IMR-90 (cell line): Measurements from ENCODE around the gene LCE1E. TPM values are rescaled to one million over a fixed set of nuclear protein-coding genes. Genes with fewer than 3 reads are reported as not detected.
A peak's percentile ranks its signal among the peaks of the same experiment; 100 is the strongest.

Source experiments
- ATAC-seq: fragments of 200-7000 bp; cut with Tn5 transposase; 2 replicates; pipeline ENCODE4 v1.9.1; 2020; ENCODE audit warnings: low read depth, mild to moderate bottlenecking, moderate library complexity
- BruUV-seq: library from RNA; stranded (reverse); fragments of 400-500 nt; replicated peaks from 2 replicates; lab custom pipeline; 2021; lab: Mats Ljungman, UMichigan
- CTCF ChIA-PET: fragments of 300-600 bp; formaldehyde crosslinking; extraction: SDS; loops from one replicate; lab custom pipeline; 2021; ENCODE audit warnings: antibody characterized with exemption; lab: Yijun Ruan, JAX
- POLR2A ChIA-PET: fragments of 300-600 bp; sonication (Branson Sonifier 250); formaldehyde crosslinking; loops from one replicate; lab custom pipeline; 2022; ENCODE audit warnings: antibody characterized with exemption; ENCODE audit not compliant: unreplicated experiment; lab: Charles Lee
- DNase-seq: peaks from one replicate; pipeline ENCODE4 v3.0.0; 2013
- H2AFZ ChIP-seq: replicated peaks from 2 replicates; pipeline ENCODE3; 2013; ENCODE audit warnings: low read length, mild to moderate bottlenecking; ENCODE audit not compliant: poor library complexity
- H2AK5ac ChIP-seq: 2 replicates; pipeline ENCODE4 v1.6.1; 2013; ENCODE audit warnings: low read depth, low read length, inconsistent platforms
- H2AK9ac ChIP-seq: replicated peaks from 2 replicates; pipeline ENCODE3; 2013; ENCODE audit warnings: mild to moderate bottlenecking, low read depth, low read length, moderate library complexity; ENCODE audit not compliant: poor library complexity
- H2BK120ac ChIP-seq: 2 replicates; pipeline ENCODE4 v1.6.1; 2013; ENCODE audit warnings: low read depth, low read length, inconsistent platforms
- H2BK15ac ChIP-seq: 3 replicates; pipeline ENCODE4 v1.6.1; 2013; ENCODE audit warnings: low read depth, low read length, inconsistent platforms
- H2BK20ac ChIP-seq: 2 replicates; pipeline ENCODE4 v1.6.1; 2013; ENCODE audit warnings: low read depth, mild to moderate bottlenecking, inconsistent platforms, low read length, moderate library complexity
- H2BK5ac ChIP-seq: 2 replicates; pipeline ENCODE4 v1.6.1; 2013; ENCODE audit warnings: mild to moderate bottlenecking, low read depth, low read length, inconsistent platforms; ENCODE audit not compliant: poor library complexity, severe bottlenecking
- H3K14ac ChIP-seq: replicated peaks from 2 replicates; pipeline ENCODE4 v1.6.1; 2013; ENCODE audit warnings: low read depth, low read length, inconsistent platforms
- H3K18ac ChIP-seq: 2 replicates; pipeline ENCODE4 v1.6.1; 2013; ENCODE audit warnings: low read depth, low read length, control low read depth
- H3K23ac ChIP-seq: 2 replicates; pipeline ENCODE4 v1.6.1; 2013; ENCODE audit warnings: low read depth, low read length, inconsistent platforms
- H3K27ac ChIP-seq: 2 replicates; pipeline ENCODE4 v1.5.1; 2013; ENCODE audit warnings: mild to moderate bottlenecking, control low read depth, low read length; ENCODE audit not compliant: insufficient read depth
- H3K27me3 ChIP-seq: 2 replicates; pipeline ENCODE4 v1.6.1; 2013; ENCODE audit warnings: low read length; ENCODE audit not compliant: control insufficient read depth, insufficient read depth
- H3K36me3 ChIP-seq: 2 replicates; pipeline ENCODE4 v1.6.1; 2013; ENCODE audit warnings: low read length, mixed read lengths; ENCODE audit not compliant: control insufficient read depth, insufficient read depth
- H3K4ac ChIP-seq: 2 replicates; pipeline ENCODE4 v1.6.1; 2013; ENCODE audit warnings: low read depth, low read length, inconsistent platforms
- H3K4me1 ChIP-seq: 2 replicates; pipeline ENCODE4 v1.6.1; 2013; ENCODE audit warnings: low read length, mixed read lengths; ENCODE audit not compliant: control insufficient read depth, insufficient read depth
- H3K4me2 ChIP-seq: 2 replicates; pipeline ENCODE4 v1.6.1; 2013; ENCODE audit warnings: low read depth, mild to moderate bottlenecking, control low read depth, low read length, moderate library complexity
- H3K4me3 ChIP-seq: 2 replicates; pipeline ENCODE4 v1.5.1; 2013; ENCODE audit warnings: low read depth, mild to moderate bottlenecking, control low read depth, low read length, moderate library complexity; ENCODE audit not compliant: insufficient read depth
- H3K56ac ChIP-seq: 2 replicates; pipeline ENCODE4 v1.6.1; 2013; ENCODE audit warnings: low read length, inconsistent platforms; ENCODE audit not compliant: insufficient read depth; ENCODE audit errors: extremely low read depth
- H3K79me1 ChIP-seq, 2 experiments: 2 replicates each; pipeline ENCODE4 v1.6.1; 2013; ENCODE audit warnings: low read length in 2 of 2, inconsistent platforms in 1 of 2, low read depth in 1 of 2
- H3K9ac ChIP-seq: 2 replicates; pipeline ENCODE4 v1.6.1; 2013; ENCODE audit warnings: low read depth, low read length, control low read depth
- H3K9me1 ChIP-seq: 2 replicates; pipeline ENCODE4 v1.6.1; 2013; ENCODE audit warnings: low read length, inconsistent platforms; ENCODE audit not compliant: insufficient read depth
- H3K9me3 ChIP-seq: 2 replicates; pipeline ENCODE4 v1.6.1; 2013; ENCODE audit warnings: low read length; ENCODE audit not compliant: control insufficient read depth, insufficient read depth
- H4K20me1 ChIP-seq: 2 replicates; pipeline ENCODE4 v1.6.1; 2013; ENCODE audit warnings: low read length, inconsistent platforms; ENCODE audit not compliant: insufficient read depth
- H4K5ac ChIP-seq: 2 replicates; pipeline ENCODE4 v1.6.1; 2013; ENCODE audit warnings: mild to moderate bottlenecking, low read depth, low read length, control low read depth
- H4K8ac ChIP-seq, 2 experiments: 2 replicates each; pipeline ENCODE4 v1.6.1; 2013; ENCODE audit warnings: low read depth in 2 of 2, low read length in 2 of 2, control low read depth in 1 of 2, inconsistent platforms in 1 of 2
- H4K91ac ChIP-seq: 2 replicates; pipeline ENCODE4 v1.6.1; 2013; ENCODE audit warnings: low read depth, low read length, inconsistent platforms; ENCODE audit not compliant: insufficient read depth
- CEBPB ChIP-seq: IDR thresholded peaks from 2 replicates; pipeline ENCODE4 v1.6.1; 2012; ENCODE audit warnings: low read depth, low read length, improper control_type of control experiment
- NFE2L2 ChIP-seq: fragments of 150-350 bp; IDR thresholded peaks from 2 replicates; pipeline ENCODE4 v1.6.1; 2016; ENCODE audit warnings: low read depth, mild to moderate bottlenecking, low read length
- RAD21 ChIP-seq: IDR thresholded peaks from 2 replicates; pipeline ENCODE4 v1.6.1; 2012; ENCODE audit warnings: low read length, improper control_type of control experiment
- RFX5 ChIP-seq: IDR thresholded peaks from 2 replicates; pipeline ENCODE4 v1.8.0; 2012; ENCODE audit warnings: low read depth, mild to moderate bottlenecking, low read length, moderate library complexity
- WGBS, 2 experiments: methylation state at CpG; one replicate each; pipeline versions ENCODE4 v1.1.5 to v1.1.7; 2013; ENCODE audit warnings: missing lambda C conversion rate in 2 of 2; ENCODE audit not compliant: insufficient read length in 1 of 2; ENCODE audit errors: extremely low coverage in 2 of 2; 5-methylcytosine and 5-hydroxymethylcytosine counted together
- dilution Hi-C: fragments of 300-500 bp; cut with HindIII; formaldehyde crosslinking; loops from one replicate; pipeline ENCODE4 v1.14.3; 2018; ENCODE audit warnings: low sequenced_read_pairs; ENCODE audit not compliant: unreplicated experiment
- in situ Hi-C: fragments of 300-500 bp; cut with MboI; formaldehyde crosslinking; loops from 3 replicates; pipeline ENCODE4 v1.14.3; 2019; ENCODE audit warnings: low sequenced_read_pairs, inconsistent platforms, mixed read lengths
- intact Hi-C: fragments of 100-400 bp; cut with micrococcal nuclease; formaldehyde crosslinking; loops from 2 replicates; pipeline ENCODE4 v1.10.0; 2022
- polyA plus RNA-seq, 3 experiments: library from polyadenylated mRNA; depleted of rRNA; stranded (reverse); fragments of >200 nt; gene quantifications; 2 replicates each; pipeline ENCODE4 v1.2.3, GENCODE V29; 2012; ENCODE audit warnings: low replicate concordance in 1 of 3
- total RNA-seq: library from RNA; depleted of rRNA; stranded (reverse); fragments of >200 nt; gene quantifications from 2 replicates; pipeline ENCODE4 v1.2.3, GENCODE V29; 2012

Gene LCE1E
- total and polyA plus RNA-seq, 2 of the 4 experiments (the other 2 are of a cell fraction), result not detected

DNA sequence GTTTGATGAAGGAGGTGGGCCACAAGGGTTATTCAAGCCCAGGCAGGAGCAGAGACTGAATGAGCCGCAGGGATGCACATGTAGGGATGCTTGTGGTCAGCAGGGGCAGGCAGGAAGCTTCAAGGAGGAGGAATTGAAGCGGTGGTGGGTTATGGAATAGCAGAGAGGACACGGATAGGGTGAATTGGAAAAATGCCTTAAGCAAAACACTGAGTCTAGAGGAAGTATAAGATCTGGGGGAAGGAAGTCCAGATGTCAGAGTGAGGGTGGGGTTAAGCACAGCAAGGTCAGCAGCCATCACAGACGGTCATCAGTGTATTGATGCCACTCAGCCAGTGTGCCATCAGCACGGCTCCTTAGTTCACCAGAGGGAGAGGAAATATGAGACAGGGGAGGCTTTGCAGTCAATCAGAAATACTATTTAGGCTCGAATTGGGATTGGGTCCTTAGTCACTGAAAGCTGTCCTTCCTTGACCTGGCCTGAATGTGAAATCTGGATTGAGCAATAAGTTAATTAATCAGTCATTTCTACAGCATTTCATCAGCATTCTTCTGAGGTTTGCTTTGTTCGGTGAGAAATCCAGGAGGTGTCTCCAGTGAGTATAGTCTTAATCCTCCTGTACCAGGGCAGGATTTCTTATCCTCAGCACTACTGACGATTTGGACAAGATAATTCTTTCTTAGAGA is 17.1 kb upstream of the LCE1E start:
- dilution Hi-C loops (no loop called here), in situ Hi-C loops (no loop called here), intact Hi-C loops (no loop called here)
- H3K9me1 ChIP-seq, result no peaks in the 10 kb centered on the region
- H4K8ac ChIP-seq, result no peak overlapping the region
- H2BK20ac ChIP-seq, result no peak overlapping the region
- H2BK15ac ChIP-seq, result no peak overlapping the region
- H4K5ac ChIP-seq, result no peak overlapping the region
- no peaks in the 10 kb centered on the region for H4K20me1 ChIP-seq
- CTCF ChIA-PET, result no interaction called here
- POLR2A ChIA-PET, result no interaction called here
- no peak overlapping the region for H2BK120ac ChIP-seq
- BruUV-seq, result no TSS peak
- H2AK5ac ChIP-seq, result no peak overlapping the region
- no peak overlapping the region for H3K18ac ChIP-seq
- no peaks in the 10 kb centered on the region for H3K79me1 ChIP-seq
- no peaks in the 10 kb centered on the region for H3K36me3 ChIP-seq
- WGBS, 2 experiments, result 20% methylated on average over 4 of the region's 8 CpGs; no CpG with 5 or more reads in 1 of the 2 experiments
- ATAC-seq, result no peak
- no peak overlapping the region for H3K56ac ChIP-seq
- H3K27ac ChIP-seq, result no peak overlapping the region
- no peak overlapping the region for H3K4me3 ChIP-seq
- DNase-seq, result no peak
- no peak overlapping the region for H3K14ac ChIP-seq
- H2AK9ac ChIP-seq, result no peak overlapping the region
- no peak overlapping the region for H3K4ac ChIP-seq
- H3K4me1 ChIP-seq, result no peaks in the 10 kb centered on the region
- no peak overlapping the region for H3K4me2 ChIP-seq
- no peak overlapping the region for H2AFZ ChIP-seq
- H4K91ac ChIP-seq, result no peak overlapping the region
- no peak overlapping the region for H2BK5ac ChIP-seq
- H3K9me3 ChIP-seq, result no peaks in the 10 kb centered on the region
- no peaks in the 10 kb centered on the region for H3K27me3 ChIP-seq
- no peak overlapping the region for H3K23ac ChIP-seq
- H3K9ac ChIP-seq, result no peak overlapping the region
- TF ChIP-seq RAD21, result no peak
- no peak for TF ChIP-seq NFE2L2
- 0 out of 2 replicates have a peak, but pooled peaks have one; percentile 3 for TF ChIP-seq CEBPB
- TF ChIP-seq RFX5, result no peak
